ENCODE results near the gene TMPRSS9.
"Not testable (repeated sequence)": the region's sequence is repeated elsewhere in the genome, so short reads cannot be mapped to it uniquely, and the experiment has no call there.

Gene TMPRSS9

GRCh38 chr19:2394054-2394441 lies 34.0 kb downstream of the TMPRSS9 start:
- no peak for DNase-seq (ENCODE audit: low spot score)
- WGBS, 2 donors (ENCODE audit: extremely low coverage in 2 of 2, insufficient read length in 2 of 2, insufficient replicate concordance in 1 of 2): no CpG with 5 or more reads among the region's 8 CpGs

GRCh38 chr19:2394442-2395292 lies 34.6 kb downstream of the TMPRSS9 start:
- H3K27me3 ChIP-seq (ENCODE audit: control insufficient read depth in 3 of 3, insufficient read depth in 3 of 3, low read depth in 1 of 3, low read length in 3 of 3): no peaks in the 10 kb centered on the region
- H3K4me1 ChIP-seq (ENCODE audit: control insufficient read depth in 2 of 2, insufficient read depth in 1 of 2, low read depth in 1 of 2, low read length in 2 of 2): peaks cover 0 to 2% of the 10 kb centered on the region in 2 donors
- no peak overlapping the region for H3K4ac ChIP-seq (ENCODE audit: low read length)
- no peak overlapping the region for H3K4me3 ChIP-seq (ENCODE audit: low read length in 2 of 2)
- WGBS, 2 donors (ENCODE audit: extremely low coverage in 2 of 2, insufficient read length in 2 of 2, insufficient replicate concordance in 1 of 2): no CpG with 5 or more reads among the region's 27 CpGs
- no peak overlapping the region for H3K4me2 ChIP-seq (ENCODE audit: insufficient read depth, low read length, poor library complexity, severe bottlenecking)
- no peak overlapping the region for H2BK5ac ChIP-seq (ENCODE audit: low read length)
- no peak overlapping the region for H3K9ac ChIP-seq (ENCODE audit: low read depth, low read length, poor library complexity)
- no peak overlapping the region for H2BK120ac ChIP-seq (ENCODE audit: low read depth, low read length)
- no peak overlapping the region for H2BK12ac ChIP-seq (ENCODE audit: low read length)
- no peak overlapping the region for H2AK5ac ChIP-seq (ENCODE audit: low read depth, low read length)
- H2AFZ ChIP-seq (ENCODE audit: low read length): no peak overlapping the region
- H3K27ac ChIP-seq (replicated peaks; ENCODE audit: low read length): no peak overlapping the region
- no peak overlapping the region for H4K8ac ChIP-seq (ENCODE audit: low read depth, low read length)
- H3K36me3 ChIP-seq (replicated peaks in 1 of 2; ENCODE audit: control insufficient read depth in 2 of 2, insufficient read depth in 2 of 2, low read length in 2 of 2): no peaks in the 10 kb centered on the region
- no peak overlapping the region for H3K18ac ChIP-seq (ENCODE audit: low read length)
- H3K79me1 ChIP-seq (ENCODE audit: low read depth, low read length): no peaks in the 10 kb centered on the region
- H4K91ac ChIP-seq (ENCODE audit: low read depth, low read length, poor library complexity): no peak overlapping the region
- no peaks in the 10 kb centered on the region for H3K9me3 ChIP-seq (replicated peaks in 1 of 2; ENCODE audit: control insufficient read depth in 2 of 2, insufficient read depth in 1 of 2, low read depth in 1 of 2, low read length in 2 of 2)
- H3K23ac ChIP-seq (ENCODE audit: low read depth, low read length, poor library complexity): no peak overlapping the region
- DNase-seq (ENCODE audit: low spot score): no peak
- no peak overlapping the region for H3K14ac ChIP-seq (ENCODE audit: low read length)
- no peak overlapping the region for H2BK15ac ChIP-seq (ENCODE audit: low read length)

More at GRCh38 chr19:2394054-2394441, 34.0 kb downstream of the TMPRSS9 start:
- Histone ChIP-seq H3K9me3 (replicated peaks in 1 of 2; ENCODE audit: control insufficient read depth in 2 of 2, insufficient read depth in 1 of 2, low read depth in 1 of 2, low read length in 2 of 2) (no peaks in the 10 kb centered on the region), H3K27me3 (ENCODE audit: control insufficient read depth in 3 of 3, insufficient read depth in 3 of 3, low read depth in 1 of 3, low read length in 3 of 3) (no peaks in the 10 kb centered on the region), H3K23ac (ENCODE audit: low read depth, low read length, poor library complexity) (peak overlapping the region; percentile 17), H3K79me1 (ENCODE audit: low read depth, low read length) (no peaks in the 10 kb centered on the region), H2AFZ (ENCODE audit: low read length) (no peak overlapping the region), H2BK120ac (ENCODE audit: low read depth, low read length) (no peak overlapping the region), H3K14ac (ENCODE audit: low read length) (no peak overlapping the region), H3K4ac (ENCODE audit: low read length) (no peak overlapping the region), H2AK5ac (ENCODE audit: low read depth, low read length) (no peak overlapping the region), H3K27ac (replicated peaks; ENCODE audit: low read length) (no peak overlapping the region), H3K4me3 (ENCODE audit: low read length in 2 of 2) (no peak overlapping the region), H4K91ac (ENCODE audit: low read depth, low read length, poor library complexity) (no peak overlapping the region), H4K8ac (ENCODE audit: low read depth, low read length) (no peak overlapping the region), H3K18ac (ENCODE audit: low read length) (no peak overlapping the region), H2BK5ac (ENCODE audit: low read length) (no peak overlapping the region), H3K4me1 (ENCODE audit: control insufficient read depth in 2 of 2, insufficient read depth in 1 of 2, low read depth in 1 of 2, low read length in 2 of 2) (peaks cover 0 to 2% of the 10 kb centered on the region in 2 donors), H2BK12ac (ENCODE audit: low read length) (no peak overlapping the region), H2BK15ac (ENCODE audit: low read length) (no peak overlapping the region), H3K9ac (ENCODE audit: low read depth, low read length, poor library complexity) (no peak overlapping the region), H3K4me2 (ENCODE audit: insufficient read depth, low read length, poor library complexity, severe bottlenecking) (no peak overlapping the region), H3K36me3 (replicated peaks in 1 of 2; ENCODE audit: control insufficient read depth in 2 of 2, insufficient read depth in 2 of 2, low read length in 2 of 2) (no peaks in the 10 kb centered on the region)

- not testable (repeated sequence) for H2BK5ac ChIP-seq (ENCODE audit: low read length); H3K4ac ChIP-seq (ENCODE audit: low read length); H3K4me2 ChIP-seq (ENCODE audit: insufficient read depth, low read length, poor library complexity, severe bottlenecking)
Observed at GRCh38 chr19:2395293-2395829, 35.3 kb downstream of the TMPRSS9 start.

GRCh38 chr19:2397173-2397572 lies 37.1 kb downstream of the TMPRSS9 start:
- not testable (repeated sequence) for H3K23ac ChIP-seq (ENCODE audit: low read depth, low read length, poor library complexity); H2AK5ac ChIP-seq (ENCODE audit: low read depth, low read length); H2BK15ac ChIP-seq (ENCODE audit: low read length); DNase-seq (ENCODE audit: low spot score); H2BK120ac ChIP-seq (ENCODE audit: low read depth, low read length); H4K8ac ChIP-seq (ENCODE audit: low read depth, low read length); H3K4me1 ChIP-seq (ENCODE audit: control insufficient read depth in 2 of 2, insufficient read depth in 1 of 2, low read depth in 1 of 2, low read length in 2 of 2); H3K4me3 ChIP-seq (ENCODE audit: low read length in 2 of 2); H2AFZ ChIP-seq (ENCODE audit: low read length); H3K18ac ChIP-seq (ENCODE audit: low read length); H3K79me1 ChIP-seq (ENCODE audit: low read depth, low read length); H3K27me3 ChIP-seq (ENCODE audit: control insufficient read depth in 3 of 3, insufficient read depth in 3 of 3, low read depth in 1 of 3, low read length in 3 of 3); H2BK12ac ChIP-seq (ENCODE audit: low read length); H3K27ac ChIP-seq (replicated peaks; ENCODE audit: low read length); H3K9ac ChIP-seq (ENCODE audit: low read depth, low read length, poor library complexity); H4K91ac ChIP-seq (ENCODE audit: low read depth, low read length, poor library complexity); H3K36me3 ChIP-seq (replicated peaks in 1 of 2; ENCODE audit: control insufficient read depth in 2 of 2, insufficient read depth in 2 of 2, low read length in 2 of 2); H3K14ac ChIP-seq (ENCODE audit: low read length); H2BK5ac ChIP-seq (ENCODE audit: low read length); H3K4me2 ChIP-seq (ENCODE audit: insufficient read depth, low read length, poor library complexity, severe bottlenecking); H3K4ac ChIP-seq (ENCODE audit: low read length); H3K9me3 ChIP-seq (replicated peaks in 1 of 2; ENCODE audit: control insufficient read depth in 2 of 2, insufficient read depth in 1 of 2, low read depth in 1 of 2, low read length in 2 of 2)
- WGBS, 2 donors (ENCODE audit: extremely low coverage in 2 of 2, insufficient read length in 2 of 2, insufficient replicate concordance in 1 of 2): no CpG with 5 or more reads among the region's 7 CpGs

More at GRCh38 chr19:2395293-2395829, 35.3 kb downstream of the TMPRSS9 start:
- not testable (repeated sequence) for H2AK5ac ChIP-seq (ENCODE audit: low read depth, low read length); H3K23ac ChIP-seq (ENCODE audit: low read depth, low read length, poor library complexity); H3K79me1 ChIP-seq (ENCODE audit: low read depth, low read length); H3K9ac ChIP-seq (ENCODE audit: low read depth, low read length, poor library complexity); H4K8ac ChIP-seq (ENCODE audit: low read depth, low read length); H3K36me3 ChIP-seq (replicated peaks in 1 of 2; ENCODE audit: control insufficient read depth in 2 of 2, insufficient read depth in 2 of 2, low read length in 2 of 2); H3K18ac ChIP-seq (ENCODE audit: low read length); H4K91ac ChIP-seq (ENCODE audit: low read depth, low read length, poor library complexity); H2AFZ ChIP-seq (ENCODE audit: low read length); H3K14ac ChIP-seq (ENCODE audit: low read length); H3K4me3 ChIP-seq (ENCODE audit: low read length in 2 of 2); H3K27ac ChIP-seq (replicated peaks; ENCODE audit: low read length); DNase-seq (ENCODE audit: low spot score); H2BK120ac ChIP-seq (ENCODE audit: low read depth, low read length); H2BK12ac ChIP-seq (ENCODE audit: low read length); H3K9me3 ChIP-seq (replicated peaks in 1 of 2; ENCODE audit: control insufficient read depth in 2 of 2, insufficient read depth in 1 of 2, low read depth in 1 of 2, low read length in 2 of 2); H2BK15ac ChIP-seq (ENCODE audit: low read length); H3K27me3 ChIP-seq (ENCODE audit: control insufficient read depth in 3 of 3, insufficient read depth in 3 of 3, low read depth in 1 of 3, low read length in 3 of 3); H3K4me1 ChIP-seq (ENCODE audit: control insufficient read depth in 2 of 2, insufficient read depth in 1 of 2, low read depth in 1 of 2, low read length in 2 of 2)
- WGBS, 2 donors (ENCODE audit: extremely low coverage in 2 of 2, insufficient read length in 2 of 2, insufficient replicate concordance in 1 of 2): no CpG with 5 or more reads among the region's 18 CpGs
